Uterus (tissue), 4 donors: Measurements from ENCODE around the gene INTS1. TPM values are rescaled to one million over a fixed set of nuclear protein-coding genes. Genes with fewer than 3 reads are reported as not detected.

Experiments used
- DNase-seq, 2 donors: peaks; one replicate each; pipeline ENCODE4 v3.0.0-alpha.2; 2019 to 2020
- H3K27ac ChIP-seq, 2 donors: fragments of 200-600 bp; sonication (generic); 1 replicate in 1 of 2; 2 replicates in 1 of 2; pipeline ENCODE4 v1.5.1; 2016 to 2018
- H3K27me3 ChIP-seq, 2 donors: fragments of 200-600 bp; sonication (generic); one replicate each; pipeline ENCODE4 v1.5.1; 2018 to 2019; ENCODE audit warnings: control low read depth in 1 of 2
- H3K36me3 ChIP-seq, 2 donors: fragments of 200-600 bp; sonication (generic); one replicate each; pipeline ENCODE4 v1.5.1; 2019; ENCODE audit warnings: control low read depth in 1 of 2
- H3K4me1 ChIP-seq, 2 donors: fragments of 200-600 bp; sonication (generic); one replicate each; pipeline ENCODE4 v1.5.1; 2018 to 2019; ENCODE audit warnings: control low read depth in 1 of 2
- H3K4me3 ChIP-seq, 2 donors: fragments of 200-600 bp; sonication (generic); 1 replicate in 1 of 2; 2 replicates in 1 of 2; pipeline ENCODE4 v1.5.1; 2018 to 2019; ENCODE audit warnings: mild to moderate bottlenecking in 1 of 2
- H3K9me3 ChIP-seq, 2 donors: fragments of 200-600 bp; sonication (generic); one replicate each; pipeline ENCODE4 v1.5.1; 2019; ENCODE audit warnings: control low read depth in 1 of 2
- CTCF ChIP-seq, 4 experiments: fragments of 200-600 bp in 2 of 4; fragments of 450-650 bp in 2 of 4; sonication (generic) in 2 of 4; IDR thresholded peaks; one replicate each; pipeline ENCODE4 v1.5.1; 2016 to 2019; ENCODE audit warnings: antibody characterized with exemption in 4 of 4, mild to moderate bottlenecking in 2 of 4, moderate library complexity in 1 of 4
- POLR2A ChIP-seq, 2 donors: fragments of 450-650 bp; IDR thresholded peaks; one replicate each; pipeline ENCODE4 v1.6.1; 2016; ENCODE audit warnings: antibody characterized with exemption in 2 of 2, mild to moderate bottlenecking in 1 of 2, moderate library complexity in 1 of 2
- intact Hi-C: fragments of 100-400 bp; cut with DNase I; formaldehyde crosslinking; loops from one replicate; pipeline ENCODE4 v1.15.1; 2023; ENCODE audit warnings: low total_unique reads
- total RNA-seq, 4 donors: library from RNA; depleted of rRNA in 3 of 4; stranded (reverse); fragments of >200 nt in 3 of 4; gene quantifications; one replicate each; pipeline versions ENCODE4 v1.1.0 to v1.2.4, GENCODE V29; 2014 to 2023
- donor health status: DM: yes; HTN: yes; CAD: no.

Gene INTS1
- total RNA-seq, 4 donors from 2014 or later: 8.2 to 68.9 (median 30.3) TPM

- H3K27me3 ChIP-seq: peaks cover 3 to 6% of the 10 kb centered on the region in 2 donors
- intact Hi-C loops: no loop called here
These were observed 78.7 kb downstream of the INTS1 start for GRCh38 chr7:1425292-1426136.

GRCh38 chr7:1424041-1424440 lies 80.1 kb downstream of the INTS1 start:
- Histone ChIP-seq H3K4me1 (no peaks in the 10 kb centered on the region), H3K9me3 (no peaks in the 10 kb centered on the region), H3K36me3 (no peaks in the 10 kb centered on the region), H3K27ac (no peak overlapping the region), H3K27me3 (no peaks in the 10 kb centered on the region), H3K4me3 (no peak overlapping the region)
- intact Hi-C loops: no loop called here
- DNase-seq: no peak
- TF ChIP-seq CTCF (IDR thresholded peaks at IDR 0.05) (no peak), POLR2A (IDR thresholded peaks at IDR 0.05) (no peak)

More at GRCh38 chr7:1425292-1426136, 78.7 kb downstream of the INTS1 start:
- Histone ChIP-seq H3K27ac (no peak overlapping the region), H3K4me1 (no peaks in the 10 kb centered on the region), H3K9me3 (no peaks in the 10 kb centered on the region), H3K4me3 (no peak overlapping the region), H3K36me3 (no peaks in the 10 kb centered on the region)
- no peak for TF ChIP-seq POLR2A (IDR thresholded peaks at IDR 0.05)
- TF ChIP-seq CTCF (IDR thresholded peaks at IDR 0.05): no peak
- no peak for DNase-seq

GRCh38 chr7:1423264-1423811 lies 80.9 kb downstream of the INTS1 start:
- intact Hi-C loops: no loop called here

GRCh38 chr7:1422512-1423263 lies 81.5 kb downstream of the INTS1 start:
- intact Hi-C loops: no loop called here

More at GRCh38 chr7:1423264-1423811, 80.9 kb downstream of the INTS1 start:
- TF ChIP-seq CTCF (IDR thresholded peaks at IDR 0.05): no peak
- TF ChIP-seq POLR2A (IDR thresholded peaks at IDR 0.05): no peak
- H3K27ac ChIP-seq: no peak overlapping the region
- no peak for DNase-seq
- no peaks in the 10 kb centered on the region for H3K9me3 ChIP-seq
- H3K4me3 ChIP-seq: no peak overlapping the region
- no peaks in the 10 kb centered on the region for H3K36me3 ChIP-seq
- H3K27me3 ChIP-seq: no peaks in the 10 kb centered on the region
- no peaks in the 10 kb centered on the region for H3K4me1 ChIP-seq

More at GRCh38 chr7:1422512-1423263, 81.5 kb downstream of the INTS1 start:
- TF ChIP-seq POLR2A (IDR thresholded peaks at IDR 0.05): no peak
- TF ChIP-seq CTCF (IDR thresholded peaks at IDR 0.05): no peak
- H3K27ac ChIP-seq: no peak overlapping the region
- H3K36me3 ChIP-seq: no peaks in the 10 kb centered on the region
- H3K4me1 ChIP-seq: no peaks in the 10 kb centered on the region
- no peaks in the 10 kb centered on the region for H3K9me3 ChIP-seq
- H3K4me3 ChIP-seq: no peak overlapping the region
- DNase-seq: no peak
- H3K27me3 ChIP-seq: no peaks in the 10 kb centered on the region
